Panc1 (cell line): ENCODE results near the gene ABCB1. TPM values are rescaled to one million over a fixed set of nuclear protein-coding genes. Genes with fewer than 3 reads are reported as not detected.

Source experiments
- ATAC-seq: fragments of 200-7000 bp; cut with Tn5 transposase; 2 replicates; pipeline ENCODE4 v1.9.1; 2020; ENCODE audit warnings: mild to moderate bottlenecking, moderate library complexity
- BruUV-seq: library from RNA; stranded (reverse); fragments of 400-500 nt; replicated peaks from 2 replicates; lab custom pipeline; 2021; lab: Mats Ljungman, UMichigan
- CTCF ChIA-PET: fragments of 300-600 bp; sonication (Branson Sonifier 250); formaldehyde crosslinking; loops from one replicate; lab custom pipeline; 2022; ENCODE audit warnings: antibody characterized with exemption; lab: Charles Lee
- POLR2A ChIA-PET: fragments of 300-600 bp; sonication (Branson Sonifier 250); formaldehyde crosslinking; loops from one replicate; lab custom pipeline; 2022; ENCODE audit warnings: antibody characterized with exemption; lab: Charles Lee
- DNase-seq: peaks from one replicate; pipeline ENCODE4 v3.0.0-alpha.2; 2010; ENCODE audit warnings: low read depth, low spot score
- H3K27ac ChIP-seq: 2 replicates; pipeline ENCODE4 v1.5.1; 2011; ENCODE audit warnings: mild to moderate bottlenecking, low read length, inconsistent platforms
- H3K27me3 ChIP-seq: fragments of 200-500 bp; sonication (Bioruptor generic); 2 replicates; pipeline ENCODE4 v1.6.0; 2014; ENCODE audit warnings: low read length, inconsistent platforms; ENCODE audit not compliant: control insufficient read depth, insufficient read depth
- H3K36me3 ChIP-seq: fragments of 200-500 bp; sonication (Bioruptor generic); 2 replicates; pipeline ENCODE4 v1.5.1; 2014; ENCODE audit warnings: inconsistent platforms, mild to moderate bottlenecking, low read length, moderate library complexity; ENCODE audit not compliant: control insufficient read depth, insufficient read depth
- H3K4me1 ChIP-seq: 2 replicates; pipeline ENCODE4 v1.5.1; 2011; ENCODE audit warnings: inconsistent platforms, mild to moderate bottlenecking, low read length, moderate library complexity; ENCODE audit not compliant: control insufficient read depth, insufficient read depth
- H3K4me3 ChIP-seq, 2 experiments: 2 replicates each; pipeline ENCODE4 v1.5.1; 2011 to 2012; ENCODE audit warnings: low read depth in 2 of 2, low read length in 2 of 2, mild to moderate bottlenecking in 2 of 2, inconsistent platforms in 1 of 2, moderate library complexity in 1 of 2
- H3K9me3 ChIP-seq: fragments of 200-500 bp; sonication (Bioruptor generic); 2 replicates; pipeline ENCODE4 v1.5.1; 2014; ENCODE audit warnings: low read depth, mild to moderate bottlenecking, inconsistent platforms, low read length, moderate library complexity; ENCODE audit not compliant: control insufficient read depth, insufficient read depth
- CTCF ChIP-seq: fragments of 450-650 bp; IDR thresholded peaks from 2 replicates; pipeline ENCODE4 v1.5.1; 2017; ENCODE audit warnings: mild to moderate bottlenecking
- POLR2AphosphoS5 ChIP-seq: IDR thresholded peaks from 2 replicates; pipeline ENCODE4 v1.6.1; 2012; ENCODE audit warnings: mild to moderate bottlenecking, low read depth, low read length, moderate library complexity
- REST ChIP-seq, 2 experiments: IDR thresholded peaks; 2 replicates each; pipeline ENCODE4 v1.6.1; 2011 to 2012; ENCODE audit warnings: low read depth in 2 of 2, control low read depth in 1 of 2, low read length in 1 of 2, mild to moderate bottlenecking in 1 of 2, moderate library complexity in 1 of 2; ENCODE audit not compliant: insufficient read depth in 1 of 2
- SIN3A ChIP-seq: IDR thresholded peaks from 2 replicates; pipeline ENCODE4 v1.6.1; 2012; ENCODE audit warnings: low read depth, mild to moderate bottlenecking, low read length, moderate library complexity, borderline replicate concordance; ENCODE audit not compliant: insufficient read depth
- TCF7L2 ChIP-seq: IDR thresholded peaks from 2 replicates; pipeline ENCODE4 v1.6.1; 2011; ENCODE audit warnings: mild to moderate bottlenecking, low read depth, low read length, inconsistent platforms
- in situ Hi-C: cut with HindIII; loops from 2 replicates; pipeline ENCODE4 v1.10.0; 2016; ENCODE audit warnings: low sequenced_read_pairs, low pct_unique_long_range_greater_than_20kb
- intact Hi-C: fragments of 100-400 bp; cut with micrococcal nuclease; formaldehyde crosslinking; loops from one replicate; pipeline ENCODE4 v1.10.0; 2022; ENCODE audit not compliant: unreplicated experiment
- total RNA-seq: library from RNA; stranded (reverse); gene quantifications from one replicate; pipeline ENCODE4 v1.2.1, GENCODE V29; 2021; ENCODE audit not compliant: unreplicated experiment

The ABCB1 gene
- total RNA-seq, 1 experiment from 2014 or later = 0.67 TPM

- in situ Hi-C loops (no loop called here), intact Hi-C loops (no loop called here)
- H3K27ac ChIP-seq = no peak overlapping the region
- ChIA-PET POLR2A (no interaction called here), CTCF (no interaction called here)
- no TSS peak for BruUV-seq
- no peak for TF ChIP-seq POLR2AphosphoS5
- no peak for TF ChIP-seq TCF7L2
- no peak for TF ChIP-seq CTCF
- TF ChIP-seq REST (IDR thresholded peaks at IDR 0.05; ENCODE audit: insufficient read depth in 1 of 2, low read depth in 2 of 2, low read length in 1 of 2) = no peak
- no peak for TF ChIP-seq SIN3A
- no peaks in the 10 kb centered on the region for H3K9me3 ChIP-seq
- no peak overlapping the region for H3K4me3 ChIP-seq
- DNase-seq (no peak), ATAC-seq (no peak)
- H3K4me1 ChIP-seq = no peaks in the 10 kb centered on the region
- H3K36me3 ChIP-seq = no peaks in the 10 kb centered on the region
- H3K27me3 ChIP-seq = no peaks in the 10 kb centered on the region
Observed at GRCh38 chr7:87645446-87645845, 44.8 kb upstream of the ABCB1 start.

- ChIA-PET CTCF (no interaction called here), POLR2A (no interaction called here)
- BruUV-seq = no TSS peak
- Histone ChIP-seq H3K4me1 (no peaks in the 10 kb centered on the region), H3K27ac (no peak overlapping the region), H3K27me3 (no peaks in the 10 kb centered on the region), H3K36me3 (no peaks in the 10 kb centered on the region), H3K9me3 (no peaks in the 10 kb centered on the region), H3K4me3 (no peak overlapping the region)
- no peak for ATAC-seq
- DNase-seq = no peak
- intact Hi-C loops (no loop called here), in situ Hi-C loops (no loop called here)
- no peak for TF ChIP-seq REST (IDR thresholded peaks at IDR 0.05; ENCODE audit: insufficient read depth in 1 of 2, low read depth in 2 of 2, low read length in 1 of 2)
- TF ChIP-seq SIN3A = no peak
- no peak for TF ChIP-seq TCF7L2
- TF ChIP-seq CTCF = no peak
- TF ChIP-seq POLR2AphosphoS5 = no peak
Observed at GRCh38 chr7:87635921-87636320, 35.2 kb upstream of the ABCB1 start.
